Mononuclear cell (primary cell): ENCODE data around the gene PLEKHM2. TPM values are rescaled to one million over a fixed set of nuclear protein-coding genes. Genes with fewer than 3 reads are reported as not detected.

Experiments
- H3K27me3 ChIP-seq: 2 replicates; pipeline ENCODE4 v1.6.0; 2011; ENCODE audit warnings: low read length, control low read depth; ENCODE audit not compliant: insufficient read depth
- H3K4me1 ChIP-seq: 2 replicates; pipeline ENCODE4 v1.5.1; 2011; ENCODE audit warnings: mild to moderate bottlenecking, low read length, control low read depth; ENCODE audit not compliant: insufficient read depth
- H3K4me3 ChIP-seq: 2 replicates; pipeline ENCODE4 v1.5.1; 2011; ENCODE audit warnings: mild to moderate bottlenecking, low read length, moderate library complexity
- H3K9me3 ChIP-seq: 2 replicates; pipeline ENCODE4 v1.5.1; 2011; ENCODE audit warnings: low read depth, mild to moderate bottlenecking, control low read depth, low read length
- total RNA-seq: library from RNA; depleted of rRNA; stranded (reverse); fragments of >200 nt; gene quantifications from one replicate; pipeline ENCODE4 v1.2.3, GENCODE V29; 2012

The PLEKHM2 gene
- total RNA-seq, 1 donor = 70.7 TPM

GRCh38 chr1:15668089-15668754 is 15.9 kb upstream of the PLEKHM2 start:
- Histone ChIP-seq H3K9me3 (no peaks in the 10 kb centered on the region), H3K4me1 (no peaks in the 10 kb centered on the region)

GRCh38 chr1:15669074-15669473 is 15.0 kb upstream of the PLEKHM2 start:
- Histone ChIP-seq H3K27me3 (no peaks in the 10 kb centered on the region), H3K4me3 (no peak overlapping the region), H3K4me1 (no peaks in the 10 kb centered on the region), H3K9me3 (no peaks in the 10 kb centered on the region)

More at GRCh38 chr1:15668089-15668754, 15.9 kb upstream of the PLEKHM2 start:
- Histone ChIP-seq H3K27me3 (no peaks in the 10 kb centered on the region), H3K4me3 (no peak overlapping the region)

- no peaks in the 10 kb centered on the region for H3K4me1 ChIP-seq
- H3K9me3 ChIP-seq = no peaks in the 10 kb centered on the region
- no peaks in the 10 kb centered on the region for H3K27me3 ChIP-seq
- H3K4me3 ChIP-seq = no peak overlapping the region
Measured at GRCh38 chr1:15669864-15670263, 14.3 kb upstream of the PLEKHM2 start.

- Histone ChIP-seq H3K4me3 (no peak overlapping the region), H3K9me3 (no peaks in the 10 kb centered on the region), H3K27me3 (no peaks in the 10 kb centered on the region), H3K4me1 (no peaks in the 10 kb centered on the region)
Measured at GRCh38 chr1:15671430-15671829, 12.7 kb upstream of the PLEKHM2 start.

- Histone ChIP-seq H3K4me1 (peaks cover 8% of the 10 kb centered on the region), H3K4me3 (no peak overlapping the region), H3K9me3 (no peaks in the 10 kb centered on the region), H3K27me3 (no peaks in the 10 kb centered on the region)
Measured at GRCh38 chr1:15674386-15675159, 9.5 kb upstream of the PLEKHM2 start.

- H3K9me3 ChIP-seq = no peaks in the 10 kb centered on the region
- peaks cover 10% of the 10 kb centered on the region for H3K4me1 ChIP-seq
- no peak overlapping the region for H3K4me3 ChIP-seq
- H3K27me3 ChIP-seq = no peaks in the 10 kb centered on the region
Measured at GRCh38 chr1:15676010-15676409, 8.1 kb upstream of the PLEKHM2 start.

GRCh38 chr1:15676688-15677661 is 7.1 kb upstream of the PLEKHM2 start:
- H3K4me3 ChIP-seq = no peak overlapping the region
- no peaks in the 10 kb centered on the region for H3K27me3 ChIP-seq
- H3K4me1 ChIP-seq = peaks cover 19% of the 10 kb centered on the region
- no peaks in the 10 kb centered on the region for H3K9me3 ChIP-seq

- no peak overlapping the region for H3K4me3 ChIP-seq
- no peaks in the 10 kb centered on the region for H3K27me3 ChIP-seq
- H3K9me3 ChIP-seq = no peaks in the 10 kb centered on the region
- H3K4me1 ChIP-seq = peaks cover 34% of the 10 kb centered on the region
Measured at GRCh38 chr1:15678578-15678977, 5.5 kb upstream of the PLEKHM2 start.

GRCh38 chr1:15680131-15680530 is 4.0 kb upstream of the PLEKHM2 start:
- Histone ChIP-seq H3K4me3 (no peak overlapping the region), H3K27me3 (no peaks in the 10 kb centered on the region), H3K4me1 (peaks cover 38% of the 10 kb centered on the region), H3K9me3 (no peaks in the 10 kb centered on the region)

- peaks cover 44% of the 10 kb centered on the region for H3K4me1 ChIP-seq
- no peak overlapping the region for H3K4me3 ChIP-seq
- no peaks in the 10 kb centered on the region for H3K27me3 ChIP-seq
- no peaks in the 10 kb centered on the region for H3K9me3 ChIP-seq
Measured at GRCh38 chr1:15680561-15681348, 3.4 kb upstream of the PLEKHM2 start.

GRCh38 chr1:15681349-15682292 is 2.5 kb upstream of the PLEKHM2 start:
- H3K27me3 ChIP-seq = no peaks in the 10 kb centered on the region
- H3K9me3 ChIP-seq = no peaks in the 10 kb centered on the region
- no peak overlapping the region for H3K4me3 ChIP-seq
- H3K4me1 ChIP-seq = peaks cover 50% of the 10 kb centered on the region

GRCh38 chr1:15682936-15683341 is 1.2 kb upstream of the PLEKHM2 start:
- Histone ChIP-seq H3K4me3 (no peak overlapping the region), H3K9me3 (no peaks in the 10 kb centered on the region), H3K4me1 (peaks cover 50% of the 10 kb centered on the region), H3K27me3 (no peaks in the 10 kb centered on the region)

- Histone ChIP-seq H3K4me3 (peak overlapping the region; percentile 74), H3K9me3 (no peaks in the 10 kb centered on the region), H3K27me3 (no peaks in the 10 kb centered on the region), H3K4me1 (peaks cover 48% of the 10 kb centered on the region)
Measured at GRCh38 chr1:15683345-15684039, 628 bp upstream of the PLEKHM2 start.
